Measurements from ENCODE around the gene MROH9. TPM values are rescaled to one million over a fixed set of nuclear protein-coding genes. Genes with fewer than 3 reads are reported as not detected.

Gene MROH9

Small RNA genes lying within 50 kb of the gene (small RNA-seq; reads per million reads assigned to genes)
- gene MIR1295A: not detected
